ENCODE measurements around the gene CYSRT1.
A peak's percentile ranks its signal among the peaks of the same experiment; 100 is the strongest.

DNA sequence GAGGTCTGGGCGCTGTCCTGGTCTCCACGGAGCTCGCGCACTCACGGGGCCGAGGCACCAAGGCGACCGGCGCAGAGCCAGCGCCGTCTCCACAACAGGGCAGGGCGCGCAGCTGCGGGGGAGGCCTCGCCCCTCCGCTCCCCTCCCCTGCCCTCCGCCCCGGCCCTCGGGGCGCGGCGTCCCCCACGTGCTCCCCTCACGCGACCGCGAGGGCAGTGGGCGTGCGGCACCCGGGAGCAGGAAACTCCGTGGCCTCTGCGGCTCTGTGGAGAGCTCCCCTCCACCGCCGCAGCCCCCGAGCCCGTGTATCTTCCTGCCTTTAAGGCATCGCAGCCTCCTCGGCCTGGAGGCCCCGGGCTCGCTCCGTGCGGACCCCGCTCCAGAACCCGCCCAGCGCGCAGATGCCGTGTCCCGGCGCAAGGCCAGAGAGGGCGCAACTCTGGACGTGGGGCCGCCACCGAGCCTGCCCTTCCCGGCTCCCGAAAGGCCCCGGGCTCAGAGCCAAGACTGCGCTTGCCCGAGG lies 15.4 kb downstream of the CYSRT1 start:
- TF ChIP-seq POLR2A (IDR thresholded peaks at IDR 0.05; ENCODE audit: low read depth, low read length) = no peak
- TF ChIP-seq, protein P1, sequence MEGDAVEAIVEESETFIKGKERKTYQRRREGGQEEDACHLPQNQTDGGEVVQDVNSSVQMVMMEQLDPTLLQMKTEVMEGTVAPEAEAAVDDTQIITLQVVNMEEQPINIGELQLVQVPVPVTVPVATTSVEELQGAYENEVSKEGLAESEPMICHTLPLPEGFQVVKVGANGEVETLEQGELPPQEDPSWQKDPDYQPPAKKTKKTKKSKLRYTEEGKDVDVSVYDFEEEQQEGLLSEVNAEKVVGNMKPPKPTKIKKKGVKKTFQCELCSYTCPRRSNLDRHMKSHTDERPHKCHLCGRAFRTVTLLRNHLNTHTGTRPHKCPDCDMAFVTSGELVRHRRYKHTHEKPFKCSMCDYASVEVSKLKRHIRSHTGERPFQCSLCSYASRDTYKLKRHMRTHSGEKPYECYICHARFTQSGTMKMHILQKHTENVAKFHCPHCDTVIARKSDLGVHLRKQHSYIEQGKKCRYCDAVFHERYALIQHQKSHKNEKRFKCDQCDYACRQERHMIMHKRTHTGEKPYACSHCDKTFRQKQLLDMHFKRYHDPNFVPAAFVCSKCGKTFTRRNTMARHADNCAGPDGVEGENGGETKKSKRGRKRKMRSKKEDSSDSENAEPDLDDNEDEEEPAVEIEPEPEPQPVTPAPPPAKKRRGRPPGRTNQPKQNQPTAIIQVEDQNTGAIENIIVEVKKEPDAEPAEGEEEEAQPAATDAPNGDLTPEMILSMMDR (IDR thresholded peaks at IDR 0.05; ENCODE audit: extremely low read depth in 1 of 2, insufficient read depth in 1 of 2, low read depth in 1 of 2, low read length in 2 of 2) = peak in 1 of 2 donors; percentile 12
- no peak for TF ChIP-seq JUN (IDR thresholded peaks at IDR 0.05; ENCODE audit: borderline replicate concordance, insufficient read depth, insufficient read length, low read depth)
- TF ChIP-seq, protein P2, sequence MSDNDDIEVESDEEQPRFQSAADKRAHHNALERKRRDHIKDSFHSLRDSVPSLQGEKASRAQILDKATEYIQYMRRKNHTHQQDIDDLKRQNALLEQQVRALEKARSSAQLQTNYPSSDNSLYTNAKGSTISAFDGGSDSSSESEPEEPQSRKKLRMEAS (IDR thresholded peaks at IDR 0.05; ENCODE audit: insufficient read depth, insufficient read length) = no peak
